ENCODE measurements around the gene GLB1L.
"Not testable (repeated sequence)": the region's sequence is repeated elsewhere in the genome, so short reads cannot be mapped to it uniquely, and the experiment has no call there.

The GLB1L gene

DNA sequence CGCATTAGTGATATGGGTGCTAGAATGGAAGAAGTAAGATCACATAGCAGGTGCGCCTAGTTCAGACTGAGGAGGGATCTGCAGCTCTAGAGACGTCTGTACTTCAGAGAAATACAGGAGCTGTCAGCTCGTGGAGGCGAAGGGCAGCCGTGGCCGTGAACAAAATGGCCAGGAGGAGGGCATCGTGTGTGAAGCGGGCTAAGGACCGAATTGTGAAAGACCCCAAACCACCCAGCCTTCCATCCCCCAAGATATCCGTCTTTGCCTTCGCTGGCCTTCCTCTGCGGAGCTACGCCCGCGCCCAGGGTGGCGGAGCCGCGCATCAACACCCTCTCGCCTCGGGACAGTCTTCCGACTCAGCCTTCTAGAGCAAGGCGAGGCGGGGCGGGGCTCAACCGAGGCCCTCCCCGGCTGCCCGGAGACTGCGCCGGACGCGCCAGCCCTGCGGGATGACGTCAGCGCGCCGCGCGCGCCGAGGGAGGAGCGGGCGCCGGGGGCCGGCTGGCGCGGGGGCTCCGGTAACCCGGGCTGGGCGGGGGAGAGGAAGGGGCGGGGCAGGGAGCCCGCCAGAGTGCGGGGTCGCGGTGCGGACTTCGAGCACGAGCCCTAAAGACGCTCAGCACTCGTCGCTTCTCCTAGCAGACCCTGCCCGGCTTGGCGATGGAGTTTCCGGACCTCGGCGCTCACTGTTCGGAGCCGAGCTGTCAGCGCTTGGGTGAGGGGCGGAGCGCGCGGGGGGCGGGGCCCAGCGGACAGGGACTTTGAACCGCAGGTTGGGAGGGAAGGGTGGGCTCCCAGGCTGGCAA lies 38.7 kb downstream of the GLB1L start, which contains the start of gene ZFAND2B:
ZFAND2B (plus strand) TSS at position 455 of the 806 bp plus-strand sequence; CDS start at position 661, 206 bp downstream.
- in situ Hi-C loops (cut with MboI; ENCODE audit: low sequenced_read_pairs, unreplicated experiment): no loop called here
- TF ChIP-seq, protein P1, sequence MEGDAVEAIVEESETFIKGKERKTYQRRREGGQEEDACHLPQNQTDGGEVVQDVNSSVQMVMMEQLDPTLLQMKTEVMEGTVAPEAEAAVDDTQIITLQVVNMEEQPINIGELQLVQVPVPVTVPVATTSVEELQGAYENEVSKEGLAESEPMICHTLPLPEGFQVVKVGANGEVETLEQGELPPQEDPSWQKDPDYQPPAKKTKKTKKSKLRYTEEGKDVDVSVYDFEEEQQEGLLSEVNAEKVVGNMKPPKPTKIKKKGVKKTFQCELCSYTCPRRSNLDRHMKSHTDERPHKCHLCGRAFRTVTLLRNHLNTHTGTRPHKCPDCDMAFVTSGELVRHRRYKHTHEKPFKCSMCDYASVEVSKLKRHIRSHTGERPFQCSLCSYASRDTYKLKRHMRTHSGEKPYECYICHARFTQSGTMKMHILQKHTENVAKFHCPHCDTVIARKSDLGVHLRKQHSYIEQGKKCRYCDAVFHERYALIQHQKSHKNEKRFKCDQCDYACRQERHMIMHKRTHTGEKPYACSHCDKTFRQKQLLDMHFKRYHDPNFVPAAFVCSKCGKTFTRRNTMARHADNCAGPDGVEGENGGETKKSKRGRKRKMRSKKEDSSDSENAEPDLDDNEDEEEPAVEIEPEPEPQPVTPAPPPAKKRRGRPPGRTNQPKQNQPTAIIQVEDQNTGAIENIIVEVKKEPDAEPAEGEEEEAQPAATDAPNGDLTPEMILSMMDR (IDR thresholded peaks at IDR 0.05; ENCODE audit: borderline replicate concordance, control extremely low read depth, extremely low read depth, insufficient read depth, missing control alignments): no peak
- peak; percentile 100 for DNase-seq (ENCODE audit: low spot score)

DNA sequence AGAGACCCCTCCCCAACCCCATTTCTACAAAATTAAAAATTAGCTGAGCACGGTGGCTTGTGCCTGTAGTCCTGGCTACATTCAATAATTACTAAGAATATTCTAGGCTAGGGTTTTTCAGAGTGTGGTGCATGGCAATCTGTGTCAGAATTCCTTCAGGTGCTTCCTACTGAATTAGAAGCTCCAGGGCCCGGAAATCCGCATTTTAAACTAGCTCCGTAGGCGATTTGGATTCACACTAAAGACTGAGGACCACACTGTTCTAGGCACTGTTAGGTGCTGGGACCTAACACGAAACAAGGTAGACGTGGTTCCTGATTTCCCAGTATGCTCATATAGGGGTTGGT lies 39.3 kb downstream of the GLB1L start:
- DNase-seq (ENCODE audit: low spot score): no peak
- in situ Hi-C loops (cut with MboI; ENCODE audit: low sequenced_read_pairs, unreplicated experiment): no loop called here

DNA sequence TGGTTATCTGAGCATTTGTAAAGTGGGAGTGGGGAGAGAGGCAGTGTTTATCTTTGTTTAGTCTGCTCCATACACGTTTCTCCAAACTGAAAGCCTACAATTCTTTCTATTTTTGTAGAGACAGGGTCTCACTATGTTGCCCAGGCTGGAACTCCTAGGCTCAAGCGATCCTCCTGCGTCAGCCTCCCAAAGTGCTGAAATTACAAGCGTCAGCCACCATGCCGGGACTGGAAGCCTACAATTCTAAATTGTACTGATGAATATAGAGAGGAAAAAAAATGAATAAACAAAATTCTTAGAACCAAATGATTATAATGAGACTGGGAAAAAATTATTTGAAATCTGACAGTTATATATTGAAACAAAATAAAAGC lies 40.1 kb downstream of the GLB1L start:
- DNase-seq (ENCODE audit: low spot score): no peak
- in situ Hi-C loops (cut with MboI; ENCODE audit: low sequenced_read_pairs, unreplicated experiment): no loop called here
- TF ChIP-seq, protein P1 (IDR thresholded peaks at IDR 0.05; ENCODE audit: borderline replicate concordance, control extremely low read depth, extremely low read depth, insufficient read depth, missing control alignments): no peak

More for the DNA sequence above, 39.3 kb downstream of the GLB1L start:
- TF ChIP-seq, protein P1 (IDR thresholded peaks at IDR 0.05; ENCODE audit: borderline replicate concordance, control extremely low read depth, extremely low read depth, insufficient read depth, missing control alignments): no peak

DNA sequence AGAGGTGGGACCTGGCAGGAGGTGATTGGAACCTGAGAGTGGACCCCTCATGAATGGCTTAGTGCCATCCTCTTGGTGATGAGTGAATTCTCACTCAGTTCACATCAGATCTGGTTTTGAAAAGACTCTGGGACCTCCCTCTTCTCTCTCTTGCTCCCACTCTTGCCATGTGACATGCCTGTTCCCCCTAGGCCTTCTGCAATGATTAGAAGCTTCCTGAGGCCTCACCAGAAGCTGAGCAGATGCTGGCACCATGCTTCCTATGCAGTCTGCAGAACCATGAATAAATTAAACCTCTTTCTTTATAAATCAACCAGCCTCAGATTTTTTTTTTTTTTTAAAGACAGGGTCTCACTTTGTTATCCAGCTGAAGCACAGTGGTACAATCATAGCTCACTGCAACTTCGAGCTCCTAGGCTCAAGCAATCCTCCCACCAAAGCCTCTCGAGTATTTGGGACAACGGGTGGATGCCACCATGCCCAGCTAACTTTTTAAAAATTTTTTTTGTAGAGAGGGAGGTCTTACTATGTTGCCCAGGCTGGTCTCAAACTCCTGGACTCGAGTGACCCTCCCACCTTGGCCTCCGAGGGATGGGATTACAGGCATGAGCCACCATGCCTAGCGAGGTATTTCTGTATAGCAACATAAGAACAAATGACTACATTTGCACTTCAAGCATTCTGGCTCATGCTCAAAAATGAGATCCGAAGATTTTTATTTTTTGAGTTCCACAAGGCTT lies 40.6 kb downstream of the GLB1L start:
- TF ChIP-seq, protein P1 (IDR thresholded peaks at IDR 0.05; ENCODE audit: borderline replicate concordance, control extremely low read depth, extremely low read depth, insufficient read depth, missing control alignments): no peak
- in situ Hi-C loops (cut with MboI; ENCODE audit: low sequenced_read_pairs, unreplicated experiment): no loop called here
- DNase-seq (ENCODE audit: low spot score): no peak

DNA sequence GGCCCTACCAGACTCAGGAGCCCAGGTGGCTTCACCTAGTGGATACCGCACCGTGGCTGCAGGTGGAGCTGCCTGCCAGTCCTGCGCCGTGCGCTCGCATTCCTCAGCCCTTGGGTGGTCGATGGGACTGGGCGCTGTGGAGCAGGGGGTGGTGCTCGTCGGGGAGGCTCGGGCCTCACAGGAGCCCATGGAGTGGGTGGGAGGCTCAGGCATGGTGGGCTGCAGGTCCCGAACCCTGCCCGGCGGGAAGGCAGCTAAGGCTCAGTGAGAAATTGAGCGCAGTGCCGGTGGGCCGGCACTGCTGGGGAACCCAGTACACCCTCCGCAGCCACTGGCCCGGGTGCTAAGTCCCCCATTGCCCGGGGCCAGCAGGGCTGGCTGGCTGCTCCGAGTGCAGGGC lies 43.9 kb downstream of the GLB1L start:
- in situ Hi-C loops (cut with MboI; ENCODE audit: low sequenced_read_pairs, unreplicated experiment); DNase-seq (ENCODE audit: low spot score): not testable (repeated sequence)

DNA sequence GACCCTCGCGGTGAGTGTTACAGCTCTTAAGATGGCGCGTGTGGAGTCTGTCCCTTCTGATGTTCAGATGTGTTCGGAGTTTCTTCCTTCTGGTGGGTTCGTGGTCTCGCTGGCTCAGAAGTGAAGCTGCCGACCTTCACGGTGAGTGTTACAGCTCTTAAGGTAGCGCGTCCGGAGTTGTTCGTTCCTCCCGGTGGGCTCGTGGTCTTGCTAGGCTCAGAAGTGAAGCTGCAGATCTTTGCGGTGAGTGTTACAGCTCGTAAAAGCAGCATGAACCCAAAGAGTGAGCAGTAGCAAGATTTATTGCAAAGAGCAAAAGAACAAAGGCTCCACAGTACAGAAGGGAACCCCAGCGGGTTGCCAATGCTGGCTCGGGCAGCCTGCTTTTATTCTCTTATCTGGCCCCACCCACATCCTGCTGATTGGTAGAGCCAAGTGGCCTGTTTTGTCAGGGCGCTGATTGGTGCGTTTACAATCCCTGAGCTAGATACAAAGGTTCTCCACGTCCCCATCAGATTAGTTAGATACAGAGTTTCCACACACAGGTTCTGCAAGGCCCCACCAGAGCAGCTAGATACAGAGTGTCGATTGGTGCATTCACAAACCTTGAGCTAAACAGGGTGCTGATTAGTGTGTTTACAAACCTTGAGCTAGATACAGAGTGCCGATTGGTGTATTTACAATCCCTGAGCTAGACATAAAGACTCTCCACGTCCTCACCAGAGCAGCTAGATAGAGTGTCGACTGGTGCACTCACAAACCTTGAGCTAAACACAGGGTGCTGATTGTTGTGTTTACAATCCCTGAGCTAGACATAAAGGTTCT lies 44.5 kb downstream of the GLB1L start:
- in situ Hi-C loops (cut with MboI; ENCODE audit: low sequenced_read_pairs, unreplicated experiment); DNase-seq (ENCODE audit: low spot score): not testable (repeated sequence)

DNA sequence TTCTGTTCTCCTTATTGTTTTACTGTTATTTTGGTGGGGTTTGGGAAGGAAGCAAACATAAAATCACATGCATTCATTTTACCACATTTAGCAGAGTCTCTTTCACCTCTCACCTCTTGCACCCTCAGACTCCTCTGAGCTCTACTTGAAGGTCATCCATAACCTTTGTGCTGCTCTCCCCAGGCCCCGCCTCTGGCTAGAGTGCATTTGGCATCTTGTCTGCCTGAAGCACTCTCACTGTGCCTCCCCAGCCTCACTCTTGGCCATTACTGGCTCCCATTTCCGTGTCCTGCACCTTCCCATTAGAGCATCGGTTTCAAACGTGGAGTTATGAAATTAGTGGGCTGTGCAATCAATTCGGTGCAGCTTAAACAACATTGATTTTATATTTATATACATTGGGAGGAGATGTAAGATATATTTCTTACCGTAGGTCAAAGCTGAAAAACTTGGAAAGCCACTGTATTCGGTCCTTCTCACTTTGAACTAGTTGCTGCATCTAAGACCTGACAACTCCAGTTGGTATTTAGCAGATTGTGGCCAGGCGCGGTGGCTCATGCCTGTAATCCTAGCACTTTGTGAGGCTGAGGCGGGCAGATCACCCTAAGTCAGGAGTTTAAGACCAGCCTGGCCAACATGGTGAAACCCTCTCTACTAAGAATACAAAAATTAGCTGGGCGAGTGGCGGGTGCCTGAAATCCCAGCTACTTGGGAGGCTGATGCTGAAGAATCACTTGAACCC lies 45.6 kb downstream of the GLB1L start:
- in situ Hi-C loops (cut with MboI; ENCODE audit: low sequenced_read_pairs, unreplicated experiment): no loop called here
- DNase-seq (ENCODE audit: low spot score): no peak
- TF ChIP-seq, protein P1 (IDR thresholded peaks at IDR 0.05; ENCODE audit: borderline replicate concordance, control extremely low read depth, extremely low read depth, insufficient read depth, missing control alignments): no peak
